HG02588 (cell line): ENCODE results near the gene RBM12.
A peak's percentile ranks its signal among the peaks of the same experiment; 100 is the strongest.
"Not testable (repeated sequence)": the region's sequence is repeated elsewhere in the genome, so short reads cannot be mapped to it uniquely, and the experiment has no call there.

Experiments
- ATAC-seq: cut with Tn5 transposase; IDR thresholded peaks from one replicate; pipeline ENCODE4 v1.9.1; 2021; ENCODE audit warnings: mild to moderate bottlenecking, moderate library complexity; ENCODE audit not compliant: unreplicated experiment

RBM12 gene

GRCh38 chr20:35698298-35699126, 33.8 kb upstream of the RBM12 start:
- ATAC-seq = peak; percentile 29

- no peak for ATAC-seq
Measured at GRCh38 chr20:35697696-35698297, 33.1 kb upstream of the RBM12 start.

GRCh38 chr20:35695978-35696377, 31.3 kb upstream of the RBM12 start:
- no peak for ATAC-seq

GRCh38 chr20:35695245-35695749, 30.6 kb upstream of the RBM12 start:
- ATAC-seq = no peak

GRCh38 chr20:35690265-35690664, 25.6 kb upstream of the RBM12 start:
- ATAC-seq = no peak

GRCh38 chr20:35686872-35687271, 22.2 kb upstream of the RBM12 start:
- not testable (repeated sequence) for ATAC-seq

- not testable (repeated sequence) for ATAC-seq
Measured at GRCh38 chr20:35685368-35685767, 20.7 kb upstream of the RBM12 start.

GRCh38 chr20:35681960-35682359, 17.3 kb upstream of the RBM12 start:
- ATAC-seq = no peak

- no peak for ATAC-seq
Measured at GRCh38 chr20:35680452-35681183, 15.9 kb upstream of the RBM12 start.

- ATAC-seq = no peak
Measured at GRCh38 chr20:35674921-35675320, 10.2 kb upstream of the RBM12 start.

- no peak for ATAC-seq
Measured at GRCh38 chr20:35673884-35674283, 9.2 kb upstream of the RBM12 start.

GRCh38 chr20:35669681-35670080, 5.0 kb upstream of the RBM12 start:
- no peak for ATAC-seq

- ATAC-seq = no peak
Measured at GRCh38 chr20:35669221-35669620, 4.5 kb upstream of the RBM12 start.

GRCh38 chr20:35665949-35666288, 1.2 kb upstream of the RBM12 start:
- no peak for ATAC-seq

- ATAC-seq = peak; percentile 30
Measured at GRCh38 chr20:35663516-35664465, 909 bp downstream of the RBM12 start.

- no peak for ATAC-seq
Measured at GRCh38 chr20:35662551-35662950, 2.1 kb downstream of the RBM12 start.

- ATAC-seq = no peak
Measured at GRCh38 chr20:35661908-35662307, 2.8 kb downstream of the RBM12 start.

- ATAC-seq = no peak
Measured at GRCh38 chr20:35661053-35661452, 3.6 kb downstream of the RBM12 start.

- no peak for ATAC-seq
Measured at GRCh38 chr20:35660122-35660937, 4.4 kb downstream of the RBM12 start.

GRCh38 chr20:35657271-35657670, 7.4 kb downstream of the RBM12 start:
- ATAC-seq = no peak
